ENCODE measurements around the gene PTPN20. TPM values are rescaled to one million over a fixed set of nuclear protein-coding genes. Genes with fewer than 3 reads are reported as not detected.

The PTPN20 gene
- total RNA-seq, 1 donor from 2014 or later, result not detected

DNA sequence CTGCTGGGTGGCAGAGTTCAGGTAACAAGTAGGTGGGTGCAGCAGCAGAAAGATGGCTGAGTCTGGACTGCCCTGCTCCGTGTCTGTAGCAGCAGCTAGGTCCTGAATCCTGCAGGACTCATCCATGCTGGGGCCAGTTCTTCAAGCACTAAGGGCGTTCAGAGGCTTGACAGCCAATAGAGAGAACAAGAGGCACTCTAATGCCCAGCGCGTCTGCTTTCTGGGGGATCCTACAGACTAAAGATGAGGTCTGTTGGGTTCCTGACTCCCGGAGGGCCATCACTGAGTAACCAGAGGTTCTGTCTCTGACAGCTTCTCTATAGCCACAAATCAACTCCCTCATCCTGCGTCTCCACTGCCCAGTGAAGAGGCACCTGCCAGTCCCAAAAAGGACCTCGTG, 125.5 kb downstream of the PTPN20 start:
- Histone ChIP-seq H3K4me1 (no peaks in the 10 kb centered on the region), H3K27ac (no peak overlapping the region), H3K36me3 (no peaks in the 10 kb centered on the region), H3K27me3 (no peaks in the 10 kb centered on the region), H3K9me3 (no peaks in the 10 kb centered on the region), H3K4me3 (no peak overlapping the region)
- TF ChIP-seq CTCF (IDR thresholded peaks at IDR 0.05), result no peak
- intact Hi-C loops (cut with DNase I), result no loop called here
- no peak for DNase-seq (ENCODE audit: low spot score in 2 of 2)

- Histone ChIP-seq H3K4me1 (no peaks in the 10 kb centered on the region), H3K27ac (no peak overlapping the region), H3K9me3 (no peaks in the 10 kb centered on the region), H3K4me3 (no peak overlapping the region), H3K27me3 (no peaks in the 10 kb centered on the region), H3K36me3 (no peaks in the 10 kb centered on the region)
- TF ChIP-seq CTCF (IDR thresholded peaks at IDR 0.05), result no peak
- DNase-seq (ENCODE audit: low spot score in 2 of 2), result no peak
- intact Hi-C loops (cut with DNase I), result no loop called here
Observed at GRCh38 chr10:47037654-47038425, 126.6 kb downstream of the PTPN20 start.

- H3K4me3 ChIP-seq, result no peak overlapping the region
- DNase-seq (ENCODE audit: low spot score in 2 of 2), result no peak
- no peak for TF ChIP-seq CTCF (IDR thresholded peaks at IDR 0.05)
- H3K27me3 ChIP-seq, result no peaks in the 10 kb centered on the region
- H3K27ac ChIP-seq, result no peak overlapping the region
- intact Hi-C loops (cut with DNase I), result no loop called here
- H3K36me3 ChIP-seq, result no peaks in the 10 kb centered on the region
- H3K4me1 ChIP-seq, result no peaks in the 10 kb centered on the region
- no peaks in the 10 kb centered on the region for H3K9me3 ChIP-seq
Observed at GRCh38 chr10:47038881-47039561, 127.8 kb downstream of the PTPN20 start.

DNA sequence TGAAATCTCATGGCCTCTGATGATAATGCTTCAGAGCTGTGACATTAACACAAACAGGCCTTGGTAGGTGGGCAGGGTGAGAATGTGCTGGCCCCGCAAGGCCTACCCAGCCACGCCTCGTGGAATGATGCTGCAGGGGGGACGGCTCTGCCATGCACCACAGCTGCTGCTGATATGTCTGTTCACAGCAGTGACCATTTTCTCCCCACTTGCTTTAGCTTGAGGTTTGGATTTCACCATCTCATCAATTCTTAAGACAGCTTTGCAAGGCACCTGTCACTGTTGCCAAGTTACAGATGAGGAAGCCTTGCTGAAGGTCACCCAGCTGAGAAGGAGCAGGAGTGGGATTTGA, 128.3 kb downstream of the PTPN20 start:
- no peak for TF ChIP-seq CTCF (IDR thresholded peaks at IDR 0.05)
- intact Hi-C loops (cut with DNase I), result no loop called here
- Histone ChIP-seq H3K27me3 (no peaks in the 10 kb centered on the region), H3K4me1 (no peaks in the 10 kb centered on the region), H3K9me3 (no peaks in the 10 kb centered on the region), H3K27ac (no peak overlapping the region), H3K4me3 (no peak overlapping the region), H3K36me3 (no peaks in the 10 kb centered on the region)
- no peak for DNase-seq (ENCODE audit: low spot score in 2 of 2)

- H3K4me1 ChIP-seq, result no peaks in the 10 kb centered on the region
- intact Hi-C loops (cut with DNase I), result no loop called here
- no peak for TF ChIP-seq CTCF (IDR thresholded peaks at IDR 0.05)
- H3K27me3 ChIP-seq, result no peaks in the 10 kb centered on the region
- H3K4me3 ChIP-seq, result no peak overlapping the region
- H3K9me3 ChIP-seq, result no peaks in the 10 kb centered on the region
- no peaks in the 10 kb centered on the region for H3K36me3 ChIP-seq
- H3K27ac ChIP-seq, result no peak overlapping the region
- DNase-seq (ENCODE audit: low spot score in 2 of 2), result no peak
Observed at GRCh38 chr10:47040041-47040491, 128.8 kb downstream of the PTPN20 start.

Measured in ascending aorta (tissue), 2 donors.